Nephron (organoid): ENCODE results near the gene MIA.

ENCODE experiments used
- H3K27ac Mint-ChIP-seq, 3 experiments: 2 replicates each; pipeline ENCODE4 v1.8.0; 2020; ENCODE audit warnings: mixed read lengths in 3 of 3, mild to moderate bottlenecking in 2 of 3, moderate library complexity in 1 of 3
- H3K27me3 Mint-ChIP-seq: 2 replicates; pipeline ENCODE4 v1.8.0; 2021; ENCODE audit warnings: low read depth, mild to moderate bottlenecking, moderate library complexity, mixed read lengths
- H3K36me3 Mint-ChIP-seq: 2 replicates; pipeline ENCODE4 v1.8.0; 2020; ENCODE audit warnings: low read depth, mixed read lengths
- H3K4me1 Mint-ChIP-seq: 2 replicates; pipeline ENCODE4 v1.8.0; 2020; ENCODE audit warnings: mixed read lengths
- H3K4me3 Mint-ChIP-seq, 3 experiments: 2 replicates each; pipeline ENCODE4 v1.8.0; 2020; ENCODE audit warnings: mild to moderate bottlenecking in 3 of 3, mixed read lengths in 3 of 3, moderate library complexity in 2 of 3
- H3K9me3 Mint-ChIP-seq: 2 replicates; pipeline ENCODE4 v1.8.0; 2020; ENCODE audit warnings: mixed read lengths
- CTCF ChIP-seq, 3 experiments: fragments of 200-600 bp; sonication (generic); IDR thresholded peaks; one replicate each; pipeline ENCODE4 v1.5.0; 2021; ENCODE audit warnings: antibody characterized with exemption in 3 of 3; ENCODE audit not compliant: unreplicated experiment in 3 of 3

Gene MIA

GRCh38 chr19:40791996-40792395 is 16.7 kb downstream of the MIA start:
- no peak for TF ChIP-seq CTCF (IDR thresholded peaks at IDR 0.05; ENCODE audit: unreplicated experiment in 3 of 3)
- peaks cover 4% of the 10 kb centered on the region for H3K27me3 Mint-ChIP-seq
- peaks cover 5% of the 10 kb centered on the region for H3K4me1 Mint-ChIP-seq
- peaks cover 10% of the 10 kb centered on the region for H3K36me3 Mint-ChIP-seq
- H3K9me3 Mint-ChIP-seq: no peaks in the 10 kb centered on the region
- H3K4me3 Mint-ChIP-seq: no peak overlapping the region
- H3K27ac Mint-ChIP-seq: peak overlapping the region; percentile 44 to 68 (median 60)

DNA sequence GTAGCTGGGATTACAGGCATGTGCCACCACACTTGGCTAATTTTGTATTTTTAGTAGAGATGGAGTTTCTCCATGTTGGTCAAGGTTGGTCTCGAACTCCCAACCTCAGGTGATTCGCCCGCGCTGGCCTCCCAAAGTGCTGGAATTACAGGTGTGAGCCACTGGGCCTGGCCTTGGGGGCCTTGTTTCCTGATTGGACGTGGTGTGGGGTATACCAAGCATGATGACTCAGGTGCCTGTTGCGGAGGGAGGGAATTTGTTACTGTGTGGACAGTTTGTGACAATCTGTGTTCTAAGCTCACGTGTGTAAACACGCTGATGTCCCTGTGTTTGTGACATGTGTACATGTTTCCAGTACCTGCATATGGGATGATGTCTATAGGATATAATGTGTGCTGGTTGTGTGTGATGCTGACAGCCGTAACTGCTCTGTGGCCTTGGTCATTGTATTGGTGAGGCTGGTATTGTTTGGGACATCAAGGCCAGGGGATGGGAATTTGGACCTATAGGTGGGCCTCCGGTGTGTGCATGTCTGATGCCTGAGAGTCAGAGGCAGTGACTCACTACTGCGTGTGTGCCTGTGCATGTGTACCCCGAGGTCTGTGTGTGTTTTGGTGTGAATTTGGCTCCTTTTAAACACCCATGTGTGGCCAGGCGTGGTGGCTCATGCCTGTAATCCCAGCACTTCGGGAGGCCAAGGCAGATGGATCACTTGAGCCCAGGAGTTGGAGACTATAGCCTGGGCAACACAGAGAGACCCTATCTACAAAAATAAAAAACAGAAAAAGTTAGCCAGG is 22.0 kb downstream of the MIA start:
- no peaks in the 10 kb centered on the region for H3K27me3 Mint-ChIP-seq
- H3K27ac Mint-ChIP-seq: peak overlapping the region; percentile 99
- TF ChIP-seq CTCF (IDR thresholded peaks at IDR 0.05; ENCODE audit: unreplicated experiment in 3 of 3): no peak
- H3K36me3 Mint-ChIP-seq: peaks cover 9% of the 10 kb centered on the region
- no peaks in the 10 kb centered on the region for H3K9me3 Mint-ChIP-seq
- peaks cover 17% of the 10 kb centered on the region for H3K4me1 Mint-ChIP-seq
- H3K4me3 Mint-ChIP-seq: peak overlapping the region; percentile 91 to 98 (median 96)

DNA sequence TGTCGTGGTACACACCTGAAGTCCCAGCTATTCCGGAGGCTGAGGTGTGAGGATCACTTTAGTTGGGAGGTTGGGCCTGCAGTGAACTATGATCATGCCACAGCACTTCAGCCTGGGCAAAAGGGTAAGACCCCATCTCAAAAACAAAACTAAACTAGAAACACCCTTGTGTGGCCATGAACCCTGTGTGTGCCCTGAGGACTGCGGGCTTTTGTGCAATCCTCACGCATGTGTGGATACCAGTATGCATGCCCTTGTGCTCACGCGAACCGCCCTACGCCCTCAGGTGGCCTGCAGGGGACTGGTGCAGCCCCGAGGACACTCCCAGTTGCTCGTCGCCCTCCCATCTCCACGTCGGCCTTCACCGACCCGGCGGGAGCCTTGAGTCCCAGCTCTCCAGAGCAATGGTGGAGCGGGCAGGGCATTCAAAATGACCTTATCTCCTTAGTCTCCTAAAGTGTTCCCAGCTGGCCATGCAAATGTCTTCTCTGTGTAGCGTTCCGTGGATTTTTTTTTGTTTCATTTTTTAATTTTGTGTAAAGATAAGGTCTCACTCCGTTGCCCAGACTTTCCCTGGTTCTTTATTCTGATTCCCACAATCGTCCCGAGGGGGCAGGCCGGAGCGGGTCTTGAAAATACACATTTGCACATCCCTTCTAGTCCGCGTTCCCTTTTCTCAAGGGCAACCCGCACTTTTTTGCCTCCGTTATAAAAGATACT is 22.8 kb downstream of the MIA start:
- H3K4me1 Mint-ChIP-seq: peaks cover 25% of the 10 kb centered on the region
- peak overlapping the region; percentile 99 for H3K27ac Mint-ChIP-seq
- TF ChIP-seq CTCF (IDR thresholded peaks at IDR 0.05; ENCODE audit: unreplicated experiment in 3 of 3): peak; percentile 51 to 57 (median 53)
- H3K27me3 Mint-ChIP-seq: no peaks in the 10 kb centered on the region
- H3K9me3 Mint-ChIP-seq: no peaks in the 10 kb centered on the region
- H3K4me3 Mint-ChIP-seq: peak overlapping the region; percentile 91 to 98 (median 96)
- peaks cover 12% of the 10 kb centered on the region for H3K36me3 Mint-ChIP-seq

GRCh38 chr19:40798683-40799557 is 23.6 kb downstream of the MIA start, which contains the start of gene EGLN2:
TSS of gene EGLN2 (plus strand) at chr19:40799191. CDS start at chr19:40800573, 1,382 bp downstream.
- Mint-ChIP-seq H3K4me1 (peaks cover 33% of the 10 kb centered on the region), H3K27ac (peak within 1 kb of the TSS; percentile 99), H3K4me3 (peak within 1 kb of the TSS; percentile 98 to 99 (median 99)), H3K36me3 (peaks cover 17% of the 10 kb centered on the region), H3K27me3 (no peaks in the 10 kb centered on the region), H3K9me3 (no peaks in the 10 kb centered on the region)
- TF ChIP-seq CTCF (IDR thresholded peaks at IDR 0.05; ENCODE audit: unreplicated experiment in 3 of 3): peak in 1 of 3 experiments; percentile 5

DNA sequence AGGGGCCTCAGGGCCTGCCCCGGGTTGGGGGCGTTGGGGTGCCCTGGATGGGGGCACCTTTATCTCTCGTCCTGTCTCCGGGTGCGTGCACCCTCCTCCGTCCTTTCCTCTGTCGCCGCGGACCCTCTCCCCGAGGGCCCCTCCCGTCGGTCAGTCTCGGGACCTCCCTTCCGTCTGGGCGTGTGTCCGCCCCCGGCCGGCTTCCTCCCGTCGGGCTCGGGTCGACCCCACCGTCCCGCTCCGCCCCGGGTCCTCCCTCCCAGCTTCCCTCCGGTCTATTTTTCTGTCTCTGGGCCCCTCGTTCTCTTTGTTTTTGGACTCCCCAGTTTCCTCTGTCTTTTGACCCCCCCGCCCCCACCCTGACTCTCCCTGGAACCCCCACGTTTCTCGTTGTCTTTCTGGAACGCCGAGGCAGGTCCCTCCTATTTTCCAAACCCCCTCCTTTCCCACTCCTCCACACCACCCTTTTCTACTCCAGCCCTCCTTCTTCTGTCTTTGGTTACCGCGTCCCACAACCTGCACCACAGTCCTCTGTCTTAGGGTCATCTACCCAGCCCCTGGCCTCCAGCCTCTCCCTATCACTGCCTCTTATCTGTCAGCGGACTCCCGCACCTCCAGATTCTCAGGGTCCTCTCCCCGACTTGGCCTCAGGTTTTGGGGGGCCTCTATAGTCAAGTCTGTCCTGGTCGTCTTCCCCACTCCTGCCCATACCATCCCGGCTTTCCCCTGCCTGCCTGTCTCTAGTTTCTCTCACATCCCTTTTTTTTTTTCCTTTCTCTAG is 24.4 kb downstream of the MIA start:
- Mint-ChIP-seq H3K36me3 (peaks cover 23% of the 10 kb centered on the region), H3K27ac (peak overlapping the region; percentile 92 to 98 (median 96)), H3K4me3 (peak overlapping the region; percentile 98 to 99 (median 99)), H3K9me3 (no peaks in the 10 kb centered on the region), H3K4me1 (peaks cover 41% of the 10 kb centered on the region), H3K27me3 (no peaks in the 10 kb centered on the region)
- no peak for TF ChIP-seq CTCF (IDR thresholded peaks at IDR 0.05; ENCODE audit: unreplicated experiment in 3 of 3)
